Measurements from ENCODE around the gene LCE3A. TPM values are rescaled to one million over a fixed set of nuclear protein-coding genes. Genes with fewer than 3 reads are reported as not detected.

LCE3A gene
- total and polyA plus RNA-seq, 2 experiments from 2014 or later = not detected

- H3K9me3 ChIP-seq (ENCODE audit: low read depth) = no peaks in the 10 kb centered on the region
- H3K4me3 ChIP-seq = no peak overlapping the region
- no peaks in the 10 kb centered on the region for H3K36me3 ChIP-seq
- no peak for DNase-seq (ENCODE audit: low read depth in 1 of 2, low spot score in 1 of 2)
- H3K4me1 ChIP-seq (ENCODE audit: low read depth) = no peaks in the 10 kb centered on the region
- no peak for TF ChIP-seq CTCF (IDR thresholded peaks at IDR 0.05; ENCODE audit: low read depth, low read length)
- H3K27me3 ChIP-seq = no peaks in the 10 kb centered on the region
- no peak overlapping the region for H3K27ac ChIP-seq
These were observed 33.6 kb upstream of the LCE3A start for GRCh38 chr1:152656459-152656858.

GRCh38 chr1:152654110-152654509, 31.2 kb upstream of the LCE3A start:
- no peak overlapping the region for H3K27ac ChIP-seq
- H3K4me3 ChIP-seq = no peak overlapping the region
- peak; percentile 77 for TF ChIP-seq CTCF (IDR thresholded peaks at IDR 0.05; ENCODE audit: low read depth, low read length)
- DNase-seq (ENCODE audit: low read depth in 1 of 2, low spot score in 1 of 2) = peak in 1 of 2 donors; percentile 54
- no peaks in the 10 kb centered on the region for H3K36me3 ChIP-seq
- no peaks in the 10 kb centered on the region for H3K4me1 ChIP-seq (ENCODE audit: low read depth)
- no peaks in the 10 kb centered on the region for H3K9me3 ChIP-seq (ENCODE audit: low read depth)
- H3K27me3 ChIP-seq = no peaks in the 10 kb centered on the region

- no peak for DNase-seq (ENCODE audit: low read depth in 1 of 2, low spot score in 1 of 2)
- no peaks in the 10 kb centered on the region for H3K9me3 ChIP-seq (ENCODE audit: low read depth)
- H3K27me3 ChIP-seq = no peaks in the 10 kb centered on the region
- no peak overlapping the region for H3K4me3 ChIP-seq
- no peak overlapping the region for H3K27ac ChIP-seq
- TF ChIP-seq CTCF (IDR thresholded peaks at IDR 0.05; ENCODE audit: low read depth, low read length) = no peak
- no peaks in the 10 kb centered on the region for H3K4me1 ChIP-seq (ENCODE audit: low read depth)
- H3K36me3 ChIP-seq = no peaks in the 10 kb centered on the region
These were observed 23.8 kb upstream of the LCE3A start for GRCh38 chr1:152646656-152647055.

GRCh38 chr1:152645146-152645545, 22.2 kb upstream of the LCE3A start:
- Histone ChIP-seq H3K4me3 (no peak overlapping the region), H3K9me3 (ENCODE audit: low read depth) (no peaks in the 10 kb centered on the region), H3K27me3 (no peaks in the 10 kb centered on the region), H3K36me3 (no peaks in the 10 kb centered on the region), H3K27ac (no peak overlapping the region), H3K4me1 (ENCODE audit: low read depth) (no peaks in the 10 kb centered on the region)
- no peak for DNase-seq (ENCODE audit: low read depth in 1 of 2, low spot score in 1 of 2)
- TF ChIP-seq CTCF (IDR thresholded peaks at IDR 0.05; ENCODE audit: low read depth, low read length) = no peak

- no peaks in the 10 kb centered on the region for H3K36me3 ChIP-seq
- no peaks in the 10 kb centered on the region for H3K4me1 ChIP-seq (ENCODE audit: low read depth)
- no peak overlapping the region for H3K4me3 ChIP-seq
- no peak for DNase-seq (ENCODE audit: low read depth in 1 of 2, low spot score in 1 of 2)
- TF ChIP-seq CTCF (IDR thresholded peaks at IDR 0.05; ENCODE audit: low read depth, low read length) = no peak
- no peaks in the 10 kb centered on the region for H3K27me3 ChIP-seq
- no peak overlapping the region for H3K27ac ChIP-seq
- H3K9me3 ChIP-seq (ENCODE audit: low read depth) = no peaks in the 10 kb centered on the region
These were observed 21.0 kb upstream of the LCE3A start for GRCh38 chr1:152643945-152644344.

GRCh38 chr1:152640351-152640750, 17.4 kb upstream of the LCE3A start:
- no peak for DNase-seq (ENCODE audit: low read depth in 1 of 2, low spot score in 1 of 2)

More at GRCh38 chr1:152640351-152640750, 17.4 kb upstream of the LCE3A start:
- no peak overlapping the region for H3K4me3 ChIP-seq
- no peak for TF ChIP-seq CTCF (IDR thresholded peaks at IDR 0.05; ENCODE audit: low read depth, low read length)
- H3K27me3 ChIP-seq = no peaks in the 10 kb centered on the region
- H3K27ac ChIP-seq = no peak overlapping the region
- no peaks in the 10 kb centered on the region for H3K4me1 ChIP-seq (ENCODE audit: low read depth)
- no peaks in the 10 kb centered on the region for H3K36me3 ChIP-seq
- no peaks in the 10 kb centered on the region for H3K9me3 ChIP-seq (ENCODE audit: low read depth)
